K562 (cell line): ENCODE data around the gene MARCHF3. TPM values are rescaled to one million over a fixed set of nuclear protein-coding genes. Genes with fewer than 3 reads are reported as not detected.
A peak's percentile ranks its signal among the peaks of the same experiment; 100 is the strongest.

ENCODE experiments used
- HIVEP1 ChIP-seq: fragments of 250-450 bp; sonication (Bioruptor Pico); IDR thresholded peaks from 2 replicates; pipeline ENCODE4 v1.4.0; 2020; ENCODE audit warnings: mild to moderate bottlenecking
- HMGN3 ChIP-seq: IDR thresholded peaks from 2 replicates; pipeline ENCODE4 v1.6.1; 2011; ENCODE audit warnings: borderline replicate concordance, low read depth, mild to moderate bottlenecking, mixed read lengths, low read length; ENCODE audit not compliant: insufficient read length; ENCODE audit errors: extremely low read depth
- POLR3A ChIP-seq: IDR thresholded peaks from 2 replicates; pipeline ENCODE4 v1.6.1; 2011; ENCODE audit warnings: borderline replicate concordance, mild to moderate bottlenecking, moderate library complexity; ENCODE audit not compliant: insufficient read length, insufficient read depth; ENCODE audit errors: extremely low read depth
- PTRF ChIP-seq: fragments of 450-650 bp; IDR thresholded peaks from 2 replicates; pipeline ENCODE4 v1.6.1; 2016; ENCODE audit warnings: mild to moderate bottlenecking, missing genetic modification characterization, missing compliant biosample characterization
- RBM34 ChIP-seq: fragments of 200-400 bp; formaldehyde crosslinking; IDR thresholded peaks from 2 replicates; pipeline ENCODE4 v1.6.1; 2018; ENCODE audit warnings: low read length, borderline replicate concordance; ENCODE audit not compliant: insufficient read depth
- RUNX1 ChIP-seq: sonication (generic); IDR thresholded peaks from 2 replicates; pipeline ENCODE4 v1.6.1; 2016; ENCODE audit warnings: antibody characterized with exemption, low read depth
- SP2 ChIP-seq: IDR thresholded peaks from 2 replicates; pipeline ENCODE4 v1.6.1; 2011; ENCODE audit warnings: mild to moderate bottlenecking, low read depth, low read length, moderate library complexity; ENCODE audit not compliant: poor library complexity, severe bottlenecking; ENCODE audit errors: extremely low read depth
- TBL1XR1 ChIP-seq, 2 experiments: IDR thresholded peaks; 2 replicates each; pipeline ENCODE4 v1.6.1; 2012; ENCODE audit warnings: improper control_type of control experiment in 2 of 2, low read length in 2 of 2, mild to moderate bottlenecking in 1 of 2
- ZC3H4 ChIP-seq: sonication (generic); formaldehyde crosslinking; IDR thresholded peaks from 2 replicates; pipeline ENCODE4 v1.9.0; 2021; ENCODE audit warnings: missing genetic modification reagents, borderline replicate concordance
- ZFPM2 ChIP-seq: fragments of 250-450 bp; sonication (Bioruptor Pico); IDR thresholded peaks from 2 replicates; pipeline ENCODE4 v1.5.1; 2022; ENCODE audit warnings: mild to moderate bottlenecking
- ZNF232 ChIP-seq: sonication (generic); formaldehyde crosslinking; IDR thresholded peaks from 2 replicates; pipeline ENCODE4 v1.8.0; 2022; ENCODE audit warnings: mild to moderate bottlenecking, missing genetic modification reagents
- polyA plus RNA-seq, 8 experiments: library from polyadenylated mRNA; depleted of rRNA in 4 of 8; stranded (reverse) in 5 of 8; unstranded in 3 of 8; fragments of >200 nt; fragmentation: Nextera tagmentation in 2 of 8; fragmentation: Illumina TruSeq in 1 of 8; extraction: Ambion mirVana in 2 of 8; extraction: Trizol in 1 of 8; gene quantifications; 2 replicates each; pipeline versions ENCODE4 v1.2.1 to v1.2.3, GENCODE V29; 2011 to 2014; ENCODE audit warnings: inconsistent platforms in 1 of 8, missing spikeins in 1 of 8
- total RNA-seq, 7 experiments: library from RNA; depleted of rRNA in 6 of 7; stranded (reverse); fragments of >200 nt in 6 of 7; fragmentation: Illumina TruSeq in 2 of 7; extraction: Trizol in 2 of 7; gene quantifications; 2 replicates each; pipeline versions ENCODE4 v1.2.1 to v1.2.3, GENCODE V29; 2011 to 2021; ENCODE audit warnings: low replicate concordance in 1 of 7
- TF ChIP-seq, protein P1 (sequence below), 3 experiments: IDR thresholded peaks in 2 of 3; conservative IDR thresholded peaks in 1 of 3; 2 replicates each; pipeline ENCODE4 v1.5.1; 2011 to 2012; ENCODE audit warnings: low read length in 3 of 3, mild to moderate bottlenecking in 3 of 3, control low read depth in 2 of 3, improper control_type of control experiment in 1 of 3, inconsistent platforms in 1 of 3, low read depth in 1 of 3, mixed read lengths in 1 of 3, moderate library complexity in 1 of 3; ENCODE audit not compliant: insufficient read depth in 2 of 3
- TF ChIP-seq, protein P2 (sequence below): sonication (generic); formaldehyde crosslinking; IDR thresholded peaks from 2 replicates; pipeline ENCODE4 v1.8.1; 2023; ENCODE audit warnings: mild to moderate bottlenecking, missing genetic modification reagents, moderate library complexity
- TF ChIP-seq, protein P3 (sequence below), 2 experiments: IDR thresholded peaks in 1 of 2; conservative IDR thresholded peaks in 1 of 2; 2 replicates each; pipeline ENCODE4 v1.6.1; 2016; ENCODE audit warnings: low read depth in 2 of 2, mild to moderate bottlenecking in 1 of 2, missing compliant biosample characterization in 1 of 2, missing genetic modification characterization in 1 of 2, moderate library complexity in 1 of 2
- TF ChIP-seq, protein P4 (sequence below), 2 experiments: fragments of 450-650 bp; IDR thresholded peaks; 2 replicates each; pipeline ENCODE4 v1.6.1; 2016

Gene MARCHF3
- total and polyA plus RNA-seq, 9 of the 15 experiments (the other 6 are each of a cell fraction or from before 2014, with no cell fraction given): 5.6 to 37.4 (median 16.5) TPM

DNA sequence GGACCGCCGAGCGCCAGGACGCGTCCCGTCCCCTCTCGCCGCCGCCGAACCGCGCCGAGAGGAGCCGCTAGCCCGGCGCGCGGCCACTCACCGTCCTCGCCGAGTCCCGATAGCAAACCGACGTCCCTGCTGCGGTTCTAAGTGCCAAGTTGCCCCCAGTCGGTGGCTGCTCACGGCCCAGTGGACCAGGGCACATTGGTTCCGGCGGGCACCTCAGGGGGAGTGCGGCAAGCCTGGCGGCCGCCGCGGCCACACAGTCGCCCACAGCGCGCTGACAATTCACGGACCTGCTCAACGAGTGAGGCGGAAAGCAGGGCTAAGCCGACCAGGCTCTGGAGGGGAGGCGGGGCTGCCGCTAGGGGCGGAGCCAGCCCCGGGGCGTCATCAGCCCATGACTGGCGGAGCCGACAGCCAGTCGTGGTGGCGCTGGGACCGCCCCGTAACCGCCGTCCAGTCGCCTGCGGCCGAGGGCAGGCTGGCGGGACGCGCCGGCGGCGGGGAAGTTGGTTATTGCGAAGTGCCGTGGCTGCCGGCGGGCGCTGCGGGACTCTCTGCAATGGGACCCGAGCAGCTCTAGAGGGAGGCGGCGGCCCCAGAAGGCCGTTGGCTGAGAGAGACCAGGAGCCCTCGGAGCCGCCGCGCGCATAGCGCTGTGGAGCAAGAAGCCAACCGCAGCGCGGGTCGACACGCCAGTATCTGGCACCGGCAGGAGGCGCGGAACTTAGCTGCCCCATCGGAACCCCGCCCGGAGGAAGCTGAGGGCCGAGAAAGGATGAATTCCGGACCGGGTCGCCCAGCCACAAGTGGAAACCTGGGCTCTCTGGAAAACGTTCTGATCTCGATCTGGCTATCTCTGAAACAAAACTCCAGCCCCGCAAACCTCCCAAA is at the start of gene MARCHF3 (continued):
- TF ChIP-seq RBM34 (no peak), ZC3H4 (CRISPR knock-in tag) (no peak), PTRF (tag) (no peak), HIVEP1 (CRISPR knock-in tag) (no peak), HMGN3 (peak; percentile 79), SP2 (peak; percentile 80), ZFPM2 (no peak), ZNF232 (CRISPR knock-in tag) (peak; percentile 91), POLR3A (no peak), RUNX1 (no peak), TBL1XR1 (IDR thresholded peaks at IDR 0.05; ENCODE audit: low read length in 2 of 2) (no peak; a peak in 1 of 4 replicates)
- TF ChIP-seq, protein P1, sequence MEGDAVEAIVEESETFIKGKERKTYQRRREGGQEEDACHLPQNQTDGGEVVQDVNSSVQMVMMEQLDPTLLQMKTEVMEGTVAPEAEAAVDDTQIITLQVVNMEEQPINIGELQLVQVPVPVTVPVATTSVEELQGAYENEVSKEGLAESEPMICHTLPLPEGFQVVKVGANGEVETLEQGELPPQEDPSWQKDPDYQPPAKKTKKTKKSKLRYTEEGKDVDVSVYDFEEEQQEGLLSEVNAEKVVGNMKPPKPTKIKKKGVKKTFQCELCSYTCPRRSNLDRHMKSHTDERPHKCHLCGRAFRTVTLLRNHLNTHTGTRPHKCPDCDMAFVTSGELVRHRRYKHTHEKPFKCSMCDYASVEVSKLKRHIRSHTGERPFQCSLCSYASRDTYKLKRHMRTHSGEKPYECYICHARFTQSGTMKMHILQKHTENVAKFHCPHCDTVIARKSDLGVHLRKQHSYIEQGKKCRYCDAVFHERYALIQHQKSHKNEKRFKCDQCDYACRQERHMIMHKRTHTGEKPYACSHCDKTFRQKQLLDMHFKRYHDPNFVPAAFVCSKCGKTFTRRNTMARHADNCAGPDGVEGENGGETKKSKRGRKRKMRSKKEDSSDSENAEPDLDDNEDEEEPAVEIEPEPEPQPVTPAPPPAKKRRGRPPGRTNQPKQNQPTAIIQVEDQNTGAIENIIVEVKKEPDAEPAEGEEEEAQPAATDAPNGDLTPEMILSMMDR (IDR thresholded peaks at IDR 0.05 in 2 of 3, conservative IDR thresholded peaks at IDR 0.05 in 1 of 3; ENCODE audit: insufficient read depth in 2 of 3, low read depth in 1 of 3, low read length in 3 of 3): peak; percentile 46 to 57 (median 49); a peak in 5 of 6 replicates
- TF ChIP-seq, protein P2, sequence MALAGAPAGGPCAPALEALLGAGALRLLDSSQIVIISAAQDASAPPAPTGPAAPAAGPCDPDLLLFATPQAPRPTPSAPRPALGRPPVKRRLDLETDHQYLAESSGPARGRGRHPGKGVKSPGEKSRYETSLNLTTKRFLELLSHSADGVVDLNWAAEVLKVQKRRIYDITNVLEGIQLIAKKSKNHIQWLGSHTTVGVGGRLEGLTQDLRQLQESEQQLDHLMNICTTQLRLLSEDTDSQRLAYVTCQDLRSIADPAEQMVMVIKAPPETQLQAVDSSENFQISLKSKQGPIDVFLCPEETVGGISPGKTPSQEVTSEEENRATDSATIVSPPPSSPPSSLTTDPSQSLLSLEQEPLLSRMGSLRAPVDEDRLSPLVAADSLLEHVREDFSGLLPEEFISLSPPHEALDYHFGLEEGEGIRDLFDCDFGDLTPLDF (CRISPR knock-in tag): no peak; the same call in 1 of the 2 replicates
- TF ChIP-seq, protein P3, sequence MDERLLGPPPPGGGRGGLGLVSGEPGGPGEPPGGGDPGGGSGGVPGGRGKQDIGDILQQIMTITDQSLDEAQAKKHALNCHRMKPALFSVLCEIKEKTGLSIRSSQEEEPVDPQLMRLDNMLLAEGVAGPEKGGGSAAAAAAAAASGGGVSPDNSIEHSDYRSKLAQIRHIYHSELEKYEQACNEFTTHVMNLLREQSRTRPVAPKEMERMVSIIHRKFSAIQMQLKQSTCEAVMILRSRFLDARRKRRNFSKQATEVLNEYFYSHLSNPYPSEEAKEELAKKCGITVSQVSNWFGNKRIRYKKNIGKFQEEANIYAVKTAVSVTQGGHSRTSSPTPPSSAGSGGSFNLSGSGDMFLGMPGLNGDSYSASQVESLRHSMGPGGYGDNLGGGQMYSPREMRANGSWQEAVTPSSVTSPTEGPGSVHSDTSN (CRISPR knock-in tag; IDR thresholded peaks at IDR 0.05; ENCODE audit: low read depth): peak; percentile 79
- TF ChIP-seq, protein P3 (tag; conservative IDR thresholded peaks at IDR 0.05; ENCODE audit: low read depth): peak; percentile 86
- TF ChIP-seq, protein P4, sequence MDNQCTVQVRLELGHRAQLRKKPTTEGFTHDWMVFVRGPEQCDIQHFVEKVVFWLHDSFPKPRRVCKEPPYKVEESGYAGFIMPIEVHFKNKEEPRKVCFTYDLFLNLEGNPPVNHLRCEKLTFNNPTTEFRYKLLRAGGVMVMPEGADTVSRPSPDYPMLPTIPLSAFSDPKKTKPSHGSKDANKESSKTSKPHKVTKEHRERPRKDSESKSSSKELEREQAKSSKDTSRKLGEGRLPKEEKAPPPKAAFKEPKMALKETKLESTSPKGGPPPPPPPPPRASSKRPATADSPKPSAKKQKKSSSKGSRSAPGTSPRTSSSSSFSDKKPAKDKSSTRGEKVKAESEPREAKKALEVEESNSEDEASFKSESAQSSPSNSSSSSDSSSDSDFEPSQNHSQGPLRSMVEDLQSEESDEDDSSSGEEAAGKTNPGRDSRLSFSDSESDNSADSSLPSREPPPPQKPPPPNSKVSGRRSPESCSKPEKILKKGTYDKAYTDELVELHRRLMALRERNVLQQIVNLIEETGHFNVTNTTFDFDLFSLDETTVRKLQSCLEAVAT (IDR thresholded peaks at IDR 0.05): peak in 1 of 2 experiments; percentile 57; a peak in 2 of 4 replicates
